HepG2 (cell line): ENCODE data around the gene CSTPP1. TPM values are rescaled to one million over a fixed set of nuclear protein-coding genes. Genes with fewer than 3 reads are reported as not detected.

Experiments
- ATAC-seq: fragments of 200-7000 bp; cut with Tn5 transposase; 3 replicates; pipeline ENCODE4 v1.9.1; 2020; ENCODE audit warnings: mild to moderate bottlenecking, moderate library complexity
- BruUV-seq: library from RNA; stranded (reverse); fragments of 400-500 nt; replicated peaks from 2 replicates; lab custom pipeline; 2021; lab: Mats Ljungman, UMichigan
- CTCF ChIA-PET: fragments of 300-600 bp; formaldehyde crosslinking; extraction: SDS; loops from one replicate; lab custom pipeline; 2021; ENCODE audit warnings: low total read pairs, inconsistent platforms, low intra/inter-chr PET ratio; lab: Yijun Ruan, JAX
- POLR2A ChIA-PET: fragments of 350-600 bp; sonication (Branson Sonifier 250); formaldehyde crosslinking; loops from one replicate; lab custom pipeline; 2020; ENCODE audit warnings: antibody characterized with exemption, inconsistent platforms; lab: Yijun Ruan, JAX
- DNase-seq: peaks from one replicate; pipeline ENCODE4 v3.0.0-alpha.2; 2015; ENCODE audit warnings: low spot score
- FAIRE-seq: peaks from 3 replicates; lab custom pipeline; 2011; peaks lifted over from hg19 to GRCh38; lab: Jason Lieb, UNC
- H2AFZ ChIP-seq: one replicate; pipeline ENCODE4 v1.6.1; 2011; ENCODE audit warnings: low read length, inconsistent platforms
- H3K27ac ChIP-seq: fragments of 300-600 bp; 3 replicates; pipeline ENCODE4 v1.8.0; 2011; ENCODE audit warnings: mixed run types, mild to moderate bottlenecking, mixed read lengths, low read length, inconsistent platforms; ENCODE audit not compliant: insufficient read depth; ENCODE audit errors: extremely low read length
- H3K27me3 ChIP-seq, 2 experiments: fragments of 200-600 bp in 1 of 2; 2 replicates in 1 of 2; 3 replicates in 1 of 2; pipeline versions ENCODE4 v1.6.0 to v1.8.0; 2011; ENCODE audit warnings: low read length in 2 of 2, mild to moderate bottlenecking in 2 of 2, moderate library complexity in 2 of 2, inconsistent platforms in 1 of 2; ENCODE audit not compliant: insufficient read depth in 2 of 2, control insufficient read depth in 1 of 2
- H3K36me3 ChIP-seq, 2 experiments: fragments of 200-600 bp in 1 of 2; replicated peaks in 1 of 2; 2 replicates in 1 of 2; 3 replicates in 1 of 2; pipeline versions ENCODE4 v1.5.1 to v1.8.0; 2011; ENCODE audit warnings: low read length in 2 of 2, inconsistent platforms in 1 of 2; ENCODE audit not compliant: insufficient read depth in 2 of 2, control insufficient read depth in 1 of 2
- H3K4me1 ChIP-seq: 2 replicates; pipeline ENCODE4 v1.5.1; 2012; ENCODE audit warnings: low read length, inconsistent platforms; ENCODE audit not compliant: insufficient read depth
- H3K4me2 ChIP-seq: 2 replicates; pipeline ENCODE4 v1.6.0; 2011; ENCODE audit warnings: low read depth, low read length, inconsistent platforms
- H3K4me3 ChIP-seq, 3 experiments: fragments of 200-600 bp in 1 of 3; sonication (generic), shearing (Covaris generic) in 1 of 3; replicated peaks in 1 of 3; 2 replicates each; pipeline ENCODE4 v1.5.1; 2011 to 2016; ENCODE audit warnings: low read length in 3 of 3, inconsistent platforms in 2 of 3, low read depth in 2 of 3, mild to moderate bottlenecking in 2 of 3, control low read depth in 1 of 3, mixed read lengths in 1 of 3; ENCODE audit not compliant: insufficient read depth in 1 of 3
- H3K79me2 ChIP-seq: one replicate; pipeline ENCODE4 v1.6.1; 2011; ENCODE audit warnings: low read length, inconsistent platforms; ENCODE audit not compliant: insufficient read depth
- H3K9ac ChIP-seq: 2 replicates; pipeline ENCODE4 v1.6.0; 2011; ENCODE audit warnings: mild to moderate bottlenecking, low read depth, low read length, inconsistent platforms; ENCODE audit not compliant: insufficient read depth
- H3K9me3 ChIP-seq: 2 replicates; pipeline ENCODE4 v1.5.1; 2012; ENCODE audit warnings: mild to moderate bottlenecking, low read length
- H4K20me1 ChIP-seq: 2 replicates; pipeline ENCODE4 v1.6.0; 2011; ENCODE audit warnings: inconsistent platforms, mild to moderate bottlenecking, low read length, moderate library complexity; ENCODE audit not compliant: insufficient read depth
- ATF4 ChIP-seq, 2 experiments: fragments of 450-650 bp in 1 of 2; sonication (generic) in 1 of 2; formaldehyde crosslinking; IDR thresholded peaks; 2 replicates each; pipeline versions ENCODE4 v1.5.0 to v1.8.0; 2020 to 2022; ENCODE audit warnings: mild to moderate bottlenecking in 1 of 2, missing genetic modification reagents in 1 of 2
- HMG20B ChIP-seq: conservative IDR thresholded peaks from 2 replicates; pipeline ENCODE4 v1.6.1; 2016; ENCODE audit warnings: missing genetic modification reagents, missing compliant biosample characterization
- HNRNPK ChIP-seq: fragments of 200-400 bp; formaldehyde crosslinking; IDR thresholded peaks from 2 replicates; pipeline ENCODE4 v1.6.1; 2018; ENCODE audit warnings: low read length, low read depth, moderate library complexity, mild to moderate bottlenecking; ENCODE audit not compliant: poor library complexity, severe bottlenecking
- KDM5B ChIP-seq: sonication (generic); formaldehyde crosslinking; IDR thresholded peaks from 2 replicates; pipeline ENCODE4 v1.4.0; 2020; ENCODE audit warnings: missing genetic modification reagents, mild to moderate bottlenecking, borderline replicate concordance
- RBM22 ChIP-seq: fragments of 200-400 bp; formaldehyde crosslinking; optimal IDR thresholded peaks from 2 replicates; pipeline ENCODE3; 2017; ENCODE audit warnings: mild to moderate bottlenecking, low read length, moderate library complexity
- TAF15 ChIP-seq: fragments of 200-400 bp; formaldehyde crosslinking; IDR thresholded peaks from one replicate; pipeline ENCODE4 v1.6.1; 2018; ENCODE audit warnings: mild to moderate bottlenecking, low read depth, low read length; ENCODE audit not compliant: poor library complexity, severe bottlenecking
- YEATS2 ChIP-seq: sonication (generic); formaldehyde crosslinking; IDR thresholded peaks from 2 replicates; pipeline ENCODE4 v1.4.0; 2020; ENCODE audit warnings: missing genetic modification reagents, borderline replicate concordance
- ZBTB7B ChIP-seq: sonication (generic); formaldehyde crosslinking; IDR thresholded peaks from 2 replicates; pipeline ENCODE4 v1.4.0; 2020; ENCODE audit warnings: missing genetic modification reagents
- ZFY ChIP-seq: sonication (generic); formaldehyde crosslinking; IDR thresholded peaks from 2 replicates; pipeline ENCODE4 v1.4.0; 2020; ENCODE audit warnings: missing genetic modification reagents
- ZNF577 ChIP-seq: sonication (generic); formaldehyde crosslinking; IDR thresholded peaks from 2 replicates; pipeline ENCODE4 v1.4.0; 2020; ENCODE audit warnings: mild to moderate bottlenecking, low read depth, missing genetic modification reagents, borderline replicate concordance
- ZNF672 ChIP-seq: sonication (generic); formaldehyde crosslinking; IDR thresholded peaks from 2 replicates; pipeline ENCODE4 v1.8.1; 2022; ENCODE audit warnings: missing genetic modification reagents
- WGBS: methylation state at CpG from one replicate; pipeline ENCODE4 v1.1.6; 2017; ENCODE audit warnings: low lambda C conversion rate; 5-methylcytosine and 5-hydroxymethylcytosine counted together
- in situ Hi-C: cut with HindIII; loops from 2 replicates; pipeline ENCODE4 v1.10.0; 2017; ENCODE audit warnings: low pct_unique_long_range_greater_than_20kb; ENCODE audit not compliant: extremely low pct_ligation_motif_present
- intact Hi-C: fragments of 100-400 bp; cut with micrococcal nuclease; formaldehyde crosslinking; loops from one replicate; pipeline ENCODE4 v1.10.0; 2022; ENCODE audit not compliant: unreplicated experiment
- polyA plus RNA-seq, 8 experiments: library from polyadenylated mRNA; depleted of rRNA in 3 of 8; stranded (reverse) in 7 of 8; unstranded in 1 of 8; fragments of >200 nt; fragmentation: Illumina TruSeq in 4 of 8; extraction: Trizol in 4 of 8; gene quantifications; 2 replicates each; pipeline versions ENCODE4 v1.2.1 to v1.2.3, GENCODE V29; 2011 to 2016; ENCODE audit warnings: low read depth in 4 of 8, missing spikeins in 1 of 8, mixed read lengths in 1 of 8; ENCODE audit not compliant: insufficient read depth in 1 of 8
- total RNA-seq, 5 experiments: library from RNA; depleted of rRNA; stranded (reverse); fragments of >200 nt; fragmentation: Illumina TruSeq; extraction: Trizol; gene quantifications; 2 replicates each; pipeline ENCODE4 v1.2.3, GENCODE V29; 2016; ENCODE audit warnings: low read depth in 1 of 5

CSTPP1 gene
- total and polyA plus RNA-seq, 2 of the 13 experiments (the other 11 are each of a cell fraction or from before 2014, with no cell fraction given), result 12.3 to 14.6 TPM

GRCh38 chr11:46967962-46968361 is 31.4 kb downstream of the CSTPP1 start (continued):
- TF ChIP-seq RBM22 (no peak), HMG20B (CRISPR knock-in tag) (no peak), YEATS2 (CRISPR knock-in tag) (no peak)

- no peak for FAIRE-seq
- CTCF ChIA-PET, result no interaction called here
These were observed 32.8 kb downstream of the CSTPP1 start for GRCh38 chr11:46969379-46969778.

More at GRCh38 chr11:46969379-46969778, 32.8 kb downstream of the CSTPP1 start:
- in situ Hi-C loops (no loop called here), intact Hi-C loops (no loop called here)
- H3K9me3 ChIP-seq, result no peaks in the 10 kb centered on the region
- no peak overlapping the region for H3K4me3 ChIP-seq
- no peak overlapping the region for H2AFZ ChIP-seq
- no peak overlapping the region for H3K27ac ChIP-seq
- ATAC-seq (no peak), DNase-seq (no peak)
- TF ChIP-seq TAF15 (no peak), ZNF577 (CRISPR knock-in tag) (no peak), ATF4 (CRISPR knock-in tag; IDR thresholded peaks at IDR 0.05) (no peak), ZBTB7B (CRISPR knock-in tag) (no peak), KDM5B (no peak), HNRNPK (no peak), ZNF672 (CRISPR knock-in tag) (no peak), ZFY (no peak)
- POLR2A ChIA-PET, result no interaction called here
- no TSS peak for BruUV-seq
- WGBS, result 93% methylated on average over 2 of the region's 2 CpGs
- no peaks in the 10 kb centered on the region for H3K79me2 ChIP-seq
- no peak overlapping the region for H3K9ac ChIP-seq
- no peak overlapping the region for H3K4me2 ChIP-seq
- H3K36me3 ChIP-seq, result no peaks in the 10 kb centered on the region
- peaks cover 12% of the 10 kb centered on the region for H3K4me1 ChIP-seq
- no peaks in the 10 kb centered on the region for H4K20me1 ChIP-seq
- H3K27me3 ChIP-seq, result no peaks in the 10 kb centered on the region
